GM12878 (cell line): ENCODE results near the gene UFD1. TPM values are rescaled to one million over a fixed set of nuclear protein-coding genes. Genes with fewer than 3 reads are reported as not detected.

Source experiments
- ATAC-seq: fragments of 200-7000 bp; cut with Tn5 transposase; 3 replicates; pipeline ENCODE4 v1.9.1; 2020; ENCODE audit warnings: mild to moderate bottlenecking, moderate library complexity
- BruUV-seq: library from RNA; stranded (reverse); fragments of 400-500 nt; replicated peaks from 2 replicates; lab custom pipeline; 2021; lab: Mats Ljungman, UMichigan
- CTCF ChIA-PET: fragments of 300-600 bp; sonication (Branson Sonifier 250); formaldehyde crosslinking; extraction: SDS; loops from one replicate; lab custom pipeline; 2021; ENCODE audit warnings: inconsistent platforms; lab: Yijun Ruan, JAX
- POLR2A ChIA-PET: fragments of 350-600 bp; formaldehyde crosslinking; extraction: SDS; loops from one replicate; lab custom pipeline; 2021; ENCODE audit warnings: inconsistent platforms; lab: Charles Lee
- RAD21 ChIA-PET: fragments of 300-600 bp; sonication (Branson Sonifier 250); formaldehyde crosslinking; loops from one replicate; lab custom pipeline; 2023; ENCODE audit warnings: antibody characterized with exemption; ENCODE audit not compliant: unreplicated experiment; lab: Charles Lee
- SMC1A ChIA-PET: fragments of 300-600 bp; sonication (Branson Sonifier 250); formaldehyde crosslinking; loops from one replicate; lab custom pipeline; 2023; ENCODE audit not compliant: unreplicated experiment, uncharacterized antibody; lab: Charles Lee
- DNase-seq: peaks from one replicate; pipeline ENCODE4 v3.0.0-alpha.2; 2011; ENCODE audit warnings: low read depth, low spot score
- FAIRE-seq: peaks from 3 replicates; lab custom pipeline; 2011; peaks lifted over from hg19 to GRCh38; lab: Jason Lieb, UNC
- H2AFZ ChIP-seq: 2 replicates; pipeline ENCODE4 v1.6.0; 2011; ENCODE audit warnings: low read depth, low read length, control low read depth; ENCODE audit not compliant: control insufficient read depth
- H3K27ac ChIP-seq: 2 replicates; pipeline ENCODE4 v1.5.1; 2011; ENCODE audit warnings: control low read depth; ENCODE audit not compliant: control insufficient read depth, insufficient read depth
- H3K27me3 ChIP-seq, 2 experiments: replicated peaks in 1 of 2; 2 replicates each; pipeline versions ENCODE4 v1.6.0 to v1.6.1; 2011; ENCODE audit warnings: low read length in 1 of 2; ENCODE audit not compliant: control insufficient read depth in 2 of 2, insufficient read depth in 2 of 2
- H3K36me3 ChIP-seq, 2 experiments: 2 replicates each; pipeline ENCODE4 v1.5.1; 2011; ENCODE audit warnings: low read length in 1 of 2; ENCODE audit not compliant: control insufficient read depth in 2 of 2, insufficient read depth in 2 of 2
- H3K4me1 ChIP-seq: 2 replicates; pipeline ENCODE4 v1.6.1; 2011; ENCODE audit warnings: mild to moderate bottlenecking, low read length, moderate library complexity, mixed read lengths; ENCODE audit not compliant: control insufficient read depth, insufficient read depth
- H3K4me2 ChIP-seq: 2 replicates; pipeline ENCODE4 v1.6.0; 2011; ENCODE audit warnings: control low read depth; ENCODE audit not compliant: control insufficient read depth, insufficient read depth
- H3K4me3 ChIP-seq: fragments of 200-600 bp; sonication (generic); 2 replicates; pipeline ENCODE4 v1.5.1; 2016
- H3K79me2 ChIP-seq: 2 replicates; pipeline ENCODE4 v1.6.0; 2011; ENCODE audit warnings: low read length; ENCODE audit not compliant: control insufficient read depth, insufficient read depth
- H3K9ac ChIP-seq: 2 replicates; pipeline ENCODE4 v1.8.0; 2011; ENCODE audit warnings: low read length, control low read depth, mixed read lengths; ENCODE audit not compliant: control insufficient read depth, insufficient read depth
- H3K9me3 ChIP-seq: replicated peaks from 3 replicates; pipeline ENCODE4 v1.5.1; 2011; ENCODE audit warnings: mild to moderate bottlenecking, low read length; ENCODE audit not compliant: control insufficient read depth, insufficient read depth
- H4K20me1 ChIP-seq: 2 replicates; pipeline ENCODE4 v1.6.0; 2011; ENCODE audit not compliant: control insufficient read depth, insufficient read depth
- ATF3 ChIP-seq: IDR thresholded peaks from 2 replicates; pipeline ENCODE4 v1.6.1; 2011; ENCODE audit warnings: low read depth, mild to moderate bottlenecking, low read length, moderate library complexity, borderline replicate concordance; ENCODE audit errors: extremely low read depth
- EZH2 ChIP-seq: IDR thresholded peaks from 2 replicates; pipeline ENCODE4 v1.6.1; 2012; ENCODE audit warnings: low read depth, mild to moderate bottlenecking, control low read depth, inconsistent platforms, low read length, borderline replicate concordance; ENCODE audit not compliant: control insufficient read depth
- GABPA ChIP-seq: IDR thresholded peaks from 2 replicates; pipeline ENCODE4 v1.6.1; 2014; ENCODE audit warnings: antibody characterized with exemption, low read depth, mild to moderate bottlenecking, inconsistent platforms
- HCFC1 ChIP-seq: fragments of 150-350 bp; IDR thresholded peaks from 2 replicates; pipeline ENCODE4 v1.6.1; 2014; ENCODE audit warnings: low read length
- MTA3 ChIP-seq: IDR thresholded peaks from 2 replicates; pipeline ENCODE4 v1.6.1; 2012; ENCODE audit warnings: low read length, inconsistent platforms, borderline replicate concordance
- MYB ChIP-seq: fragments of 150-350 bp; IDR thresholded peaks from 2 replicates; pipeline ENCODE4 v1.6.1; 2014; ENCODE audit warnings: mild to moderate bottlenecking, low read depth, low read length, borderline replicate concordance
- MYC ChIP-seq: IDR thresholded peaks from 2 replicates; pipeline ENCODE4 v1.6.1; 2011; ENCODE audit warnings: mild to moderate bottlenecking, low read length, moderate library complexity, inconsistent platforms; ENCODE audit not compliant: insufficient read depth, insufficient replicate concordance, insufficient read length, severe bottlenecking
- NRF1 ChIP-seq: conservative IDR thresholded peaks from 2 replicates; pipeline ENCODE4 v1.6.1; 2011; ENCODE audit warnings: mild to moderate bottlenecking, low read depth, low read length, improper control_type of control experiment
- PML ChIP-seq: IDR thresholded peaks from 2 replicates; pipeline ENCODE4 v1.6.1; 2012; ENCODE audit warnings: low read length, inconsistent platforms
- POLR2A ChIP-seq: IDR thresholded peaks from 2 replicates; pipeline ENCODE4 v1.6.1; 2011; ENCODE audit warnings: low read depth, mild to moderate bottlenecking, low read length
- POU2F2 ChIP-seq: IDR thresholded peaks from 3 replicates; pipeline ENCODE4 v1.6.1; 2011; ENCODE audit warnings: low read depth, mild to moderate bottlenecking, low read length, borderline replicate concordance
- RAD21 ChIP-seq: IDR thresholded peaks from 2 replicates; pipeline ENCODE4 v1.6.1; 2011; ENCODE audit warnings: mild to moderate bottlenecking, low read depth, low read length, moderate library complexity; ENCODE audit not compliant: insufficient read depth
- RBBP5 ChIP-seq: fragments of 200-600 bp; sonication (generic); conservative IDR thresholded peaks from 2 replicates; pipeline ENCODE4 v1.6.1; 2016
- SUZ12 ChIP-seq: fragments of 200-600 bp; sonication (generic); IDR thresholded peaks from one replicate; pipeline ENCODE4 v1.6.1; 2018; ENCODE audit warnings: antibody characterized with exemption, mild to moderate bottlenecking; ENCODE audit not compliant: unreplicated experiment
- ZNF24 ChIP-seq: fragments of 450-650 bp; IDR thresholded peaks from 2 replicates; pipeline ENCODE4 v1.6.1; 2017; ENCODE audit warnings: antibody characterized with exemption, mild to moderate bottlenecking
- WGBS: methylation state at CpG from one replicate; pipeline ENCODE4 v1.1.6; 2016; ENCODE audit warnings: low lambda C conversion rate; ENCODE audit not compliant: insufficient replicate concordance, insufficient coverage; ENCODE audit errors: missing lambda C conversion rate; 5-methylcytosine and 5-hydroxymethylcytosine counted together
- in situ Hi-C: fragments of 300-500 bp; cut with MboI; formaldehyde crosslinking; loops from 9 replicates; pipeline ENCODE4 v1.14.3; 2018; ENCODE audit warnings: mixed read lengths
- intact Hi-C: fragments of 100-400 bp; cut with micrococcal nuclease; formaldehyde crosslinking; loops from one replicate; pipeline ENCODE4 v1.14.2; 2022; ENCODE audit not compliant: unreplicated experiment
- polyA plus RNA-seq, 11 experiments: library from polyadenylated mRNA; depleted of rRNA in 4 of 11; unstranded in 6 of 11; stranded (reverse) in 5 of 11; fragments of >200 nt; fragmentation: Nextera tagmentation in 4 of 11; fragmentation: Illumina TruSeq in 1 of 11; extraction: Ambion mirVana in 4 of 11; extraction: Trizol in 1 of 11; gene quantifications; 1 replicate in 1 of 11; 2 replicates in 10 of 11; pipeline versions ENCODE4 v1.2.1 to v1.2.3, GENCODE V29; 2011 to 2016; ENCODE audit warnings: inconsistent platforms in 2 of 11, missing spikeins in 2 of 11, low read depth in 1 of 11
- total RNA-seq, 4 experiments: library from RNA; depleted of rRNA in 3 of 4; stranded (reverse); fragments of >200 nt in 3 of 4; fragmentation: Illumina TruSeq in 1 of 4; extraction: Trizol in 1 of 4; gene quantifications; 2 replicates each; pipeline versions ENCODE4 v1.2.1 to v1.2.3, GENCODE V29; 2013 to 2021
- TF ChIP-seq, protein P1 (sequence below): fragments of 450-650 bp; IDR thresholded peaks from 2 replicates; pipeline ENCODE4 v1.6.1; 2017; ENCODE audit warnings: low read depth, mild to moderate bottlenecking, moderate library complexity
- TF ChIP-seq, protein P2 (sequence below): IDR thresholded peaks from 2 replicates; pipeline ENCODE4 v1.6.1; 2012; ENCODE audit warnings: low read depth, low read length, improper control_type of control experiment

UFD1 gene
- total and polyA plus RNA-seq, 10 of the 15 experiments (the other 5 are each of a cell fraction or from before 2014, with no cell fraction given), result 67.2 to 143 (median 117) TPM

GRCh38 chr22:19456541-19456940 is 22.5 kb downstream of the UFD1 start:
- no peaks in the 10 kb centered on the region for H3K9me3 ChIP-seq
- H3K27me3 ChIP-seq, result no peaks in the 10 kb centered on the region
- WGBS, result 93% methylated on average over 10 of the region's 10 CpGs
- no peak overlapping the region for H2AFZ ChIP-seq
- POLR2A ChIA-PET, result no interaction called here
- FAIRE-seq, result no peak
- SMC1A ChIA-PET, result no interaction called here
- H3K4me2 ChIP-seq, result no peak overlapping the region
- H3K9ac ChIP-seq, result no peak overlapping the region
- no peak for ATAC-seq
- TF ChIP-seq, protein P1, sequence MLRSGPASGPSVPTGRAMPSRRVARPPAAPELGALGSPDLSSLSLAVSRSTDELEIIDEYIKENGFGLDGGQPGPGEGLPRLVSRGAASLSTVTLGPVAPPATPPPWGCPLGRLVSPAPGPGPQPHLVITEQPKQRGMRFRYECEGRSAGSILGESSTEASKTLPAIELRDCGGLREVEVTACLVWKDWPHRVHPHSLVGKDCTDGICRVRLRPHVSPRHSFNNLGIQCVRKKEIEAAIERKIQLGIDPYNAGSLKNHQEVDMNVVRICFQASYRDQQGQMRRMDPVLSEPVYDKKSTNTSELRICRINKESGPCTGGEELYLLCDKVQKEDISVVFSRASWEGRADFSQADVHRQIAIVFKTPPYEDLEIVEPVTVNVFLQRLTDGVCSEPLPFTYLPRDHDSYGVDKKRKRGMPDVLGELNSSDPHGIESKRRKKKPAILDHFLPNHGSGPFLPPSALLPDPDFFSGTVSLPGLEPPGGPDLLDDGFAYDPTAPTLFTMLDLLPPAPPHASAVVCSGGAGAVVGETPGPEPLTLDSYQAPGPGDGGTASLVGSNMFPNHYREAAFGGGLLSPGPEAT, result no peak
- TF ChIP-seq, protein P2, sequence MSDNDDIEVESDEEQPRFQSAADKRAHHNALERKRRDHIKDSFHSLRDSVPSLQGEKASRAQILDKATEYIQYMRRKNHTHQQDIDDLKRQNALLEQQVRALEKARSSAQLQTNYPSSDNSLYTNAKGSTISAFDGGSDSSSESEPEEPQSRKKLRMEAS, result no peak
- TF ChIP-seq SUZ12 (no peak), RAD21 (no peak), POU2F2 (no peak), RBBP5 (no peak), ZNF24 (no peak), MYB (no peak), PML (no peak), EZH2 (no peak), MYC (no peak), MTA3 (no peak), GABPA (no peak), NRF1 (no peak), POLR2A (no peak), ATF3 (no peak), HCFC1 (no peak)
- RAD21 ChIA-PET, result no interaction called here
- no peak overlapping the region for H3K4me3 ChIP-seq
- CTCF ChIA-PET, result no interaction called here
- BruUV-seq, result no TSS peak
- H3K36me3 ChIP-seq, result peaks cover 31 to 40% of the 10 kb centered on the region in 2 experiments; a peak in 3 of 4 replicates
- DNase-seq, result no peak
- H3K27ac ChIP-seq, result no peak overlapping the region
- intact Hi-C loops, result no loop called here
- no peaks in the 10 kb centered on the region for H3K79me2 ChIP-seq
- H3K4me1 ChIP-seq, result no peaks in the 10 kb centered on the region
- H4K20me1 ChIP-seq, result no peaks in the 10 kb centered on the region
- in situ Hi-C loops, result no loop called here
